ENCODE results near the gene USP43.

USP43 gene

GRCh38 chr17:9707948-9708347 lies 62.6 kb downstream of the USP43 start:
- H3K27me3 Mint-ChIP-seq: peaks cover 3% of the 10 kb centered on the region
- H3K27ac Mint-ChIP-seq: no peak overlapping the region
- no peaks in the 10 kb centered on the region for H3K9me3 Mint-ChIP-seq
- DNase-seq: no peak
- H3K4me3 Mint-ChIP-seq: no peak overlapping the region
- H3K4me1 Mint-ChIP-seq (ENCODE audit: low read depth): no peaks in the 10 kb centered on the region
- no peaks in the 10 kb centered on the region for H3K36me3 Mint-ChIP-seq (ENCODE audit: low read depth)

GRCh38 chr17:9714801-9715200 lies 69.5 kb downstream of the USP43 start:
- Mint-ChIP-seq H3K4me1 (ENCODE audit: low read depth) (no peaks in the 10 kb centered on the region), H3K4me3 (no peak overlapping the region), H3K9me3 (no peaks in the 10 kb centered on the region), H3K27ac (no peak overlapping the region), H3K36me3 (ENCODE audit: low read depth) (no peaks in the 10 kb centered on the region), H3K27me3 (peaks cover 3% of the 10 kb centered on the region)
- DNase-seq: no peak

- H3K27ac Mint-ChIP-seq: no peak overlapping the region
- DNase-seq: no peak
- H3K36me3 Mint-ChIP-seq (ENCODE audit: low read depth): no peaks in the 10 kb centered on the region
- no peak overlapping the region for H3K4me3 Mint-ChIP-seq
- H3K4me1 Mint-ChIP-seq (ENCODE audit: low read depth): no peaks in the 10 kb centered on the region
- peaks cover 3% of the 10 kb centered on the region for H3K27me3 Mint-ChIP-seq
- H3K9me3 Mint-ChIP-seq: no peaks in the 10 kb centered on the region
These were observed 70.2 kb downstream of the USP43 start for GRCh38 chr17:9715503-9716016.

- Mint-ChIP-seq H3K4me3 (no peak overlapping the region), H3K27me3 (peaks cover 16% of the 10 kb centered on the region), H3K4me1 (ENCODE audit: low read depth) (no peaks in the 10 kb centered on the region), H3K36me3 (ENCODE audit: low read depth) (no peaks in the 10 kb centered on the region), H3K9me3 (no peaks in the 10 kb centered on the region), H3K27ac (no peak overlapping the region)
- DNase-seq: no peak
These were observed 80.3 kb downstream of the USP43 start for GRCh38 chr17:9725575-9725974.

GRCh38 chr17:9726291-9726690 lies 81.0 kb downstream of the USP43 start:
- Mint-ChIP-seq H3K27me3 (peaks cover 16% of the 10 kb centered on the region), H3K4me3 (no peak overlapping the region), H3K9me3 (no peaks in the 10 kb centered on the region), H3K4me1 (ENCODE audit: low read depth) (no peaks in the 10 kb centered on the region), H3K27ac (no peak overlapping the region), H3K36me3 (ENCODE audit: low read depth) (no peaks in the 10 kb centered on the region)
- no peak for DNase-seq

GRCh38 chr17:9728005-9728404 lies 82.7 kb downstream of the USP43 start:
- DNase-seq: no peak
- Mint-ChIP-seq H3K36me3 (ENCODE audit: low read depth) (no peaks in the 10 kb centered on the region), H3K9me3 (no peaks in the 10 kb centered on the region), H3K27ac (no peak overlapping the region), H3K4me1 (ENCODE audit: low read depth) (no peaks in the 10 kb centered on the region), H3K4me3 (no peak overlapping the region), H3K27me3 (peaks cover 16% of the 10 kb centered on the region)

GRCh38 chr17:9728564-9728963 lies 83.2 kb downstream of the USP43 start:
- peaks cover 16% of the 10 kb centered on the region for H3K27me3 Mint-ChIP-seq
- H3K9me3 Mint-ChIP-seq: no peaks in the 10 kb centered on the region
- no peaks in the 10 kb centered on the region for H3K4me1 Mint-ChIP-seq (ENCODE audit: low read depth)
- DNase-seq: no peak
- no peaks in the 10 kb centered on the region for H3K36me3 Mint-ChIP-seq (ENCODE audit: low read depth)
- no peak overlapping the region for H3K27ac Mint-ChIP-seq
- no peak overlapping the region for H3K4me3 Mint-ChIP-seq

GRCh38 chr17:9729034-9729650 lies 83.8 kb downstream of the USP43 start:
- Mint-ChIP-seq H3K4me3 (no peak overlapping the region), H3K4me1 (ENCODE audit: low read depth) (no peaks in the 10 kb centered on the region), H3K36me3 (ENCODE audit: low read depth) (no peaks in the 10 kb centered on the region), H3K9me3 (no peaks in the 10 kb centered on the region), H3K27me3 (peaks cover 13% of the 10 kb centered on the region), H3K27ac (no peak overlapping the region)
- DNase-seq: no peak

GRCh38 chr17:9729735-9730420 lies 84.6 kb downstream of the USP43 start:
- Mint-ChIP-seq H3K4me3 (no peak overlapping the region), H3K27ac (no peak overlapping the region), H3K9me3 (no peaks in the 10 kb centered on the region), H3K4me1 (ENCODE audit: low read depth) (no peaks in the 10 kb centered on the region), H3K27me3 (peaks cover 13% of the 10 kb centered on the region), H3K36me3 (ENCODE audit: low read depth) (no peaks in the 10 kb centered on the region)
- no peak for DNase-seq

- Mint-ChIP-seq H3K4me1 (ENCODE audit: low read depth) (no peaks in the 10 kb centered on the region), H3K4me3 (no peak overlapping the region), H3K27me3 (peaks cover 54% of the 10 kb centered on the region), H3K27ac (no peak overlapping the region), H3K9me3 (no peaks in the 10 kb centered on the region), H3K36me3 (ENCODE audit: low read depth) (no peaks in the 10 kb centered on the region)
- no peak for DNase-seq
These were observed 105.2 kb downstream of the USP43 start for GRCh38 chr17:9750524-9750923.

GRCh38 chr17:9755083-9755482 lies 109.8 kb downstream of the USP43 start:
- H3K36me3 Mint-ChIP-seq (ENCODE audit: low read depth): no peaks in the 10 kb centered on the region
- peaks cover 50% of the 10 kb centered on the region for H3K27me3 Mint-ChIP-seq
- no peaks in the 10 kb centered on the region for H3K9me3 Mint-ChIP-seq
- no peak overlapping the region for H3K27ac Mint-ChIP-seq
- no peak for DNase-seq
- H3K4me3 Mint-ChIP-seq: no peak overlapping the region
- H3K4me1 Mint-ChIP-seq (ENCODE audit: low read depth): no peaks in the 10 kb centered on the region

- H3K36me3 Mint-ChIP-seq (ENCODE audit: low read depth): no peaks in the 10 kb centered on the region
- no peak overlapping the region for H3K27ac Mint-ChIP-seq
- H3K4me1 Mint-ChIP-seq (ENCODE audit: low read depth): no peaks in the 10 kb centered on the region
- no peak overlapping the region for H3K4me3 Mint-ChIP-seq
- H3K27me3 Mint-ChIP-seq: peaks cover 24% of the 10 kb centered on the region
- no peak for DNase-seq
- H3K9me3 Mint-ChIP-seq: no peaks in the 10 kb centered on the region
These were observed 114.9 kb downstream of the USP43 start for GRCh38 chr17:9760266-9760665.

GRCh38 chr17:9763643-9764042 lies 118.3 kb downstream of the USP43 start:
- Mint-ChIP-seq H3K4me3 (no peak overlapping the region), H3K27ac (no peak overlapping the region), H3K27me3 (peaks cover 24% of the 10 kb centered on the region), H3K36me3 (ENCODE audit: low read depth) (no peaks in the 10 kb centered on the region), H3K4me1 (ENCODE audit: low read depth) (no peaks in the 10 kb centered on the region), H3K9me3 (no peaks in the 10 kb centered on the region)
- DNase-seq: no peak

GRCh38 chr17:9765322-9765721 lies 120.0 kb downstream of the USP43 start:
- Mint-ChIP-seq H3K9me3 (no peaks in the 10 kb centered on the region), H3K4me3 (no peak overlapping the region), H3K36me3 (ENCODE audit: low read depth) (no peaks in the 10 kb centered on the region), H3K4me1 (ENCODE audit: low read depth) (no peaks in the 10 kb centered on the region), H3K27ac (no peak overlapping the region), H3K27me3 (peaks cover 18% of the 10 kb centered on the region)
- DNase-seq: no peak

- no peaks in the 10 kb centered on the region for H3K9me3 Mint-ChIP-seq
- H3K4me3 Mint-ChIP-seq: no peak overlapping the region
- H3K36me3 Mint-ChIP-seq (ENCODE audit: low read depth): no peaks in the 10 kb centered on the region
- H3K4me1 Mint-ChIP-seq (ENCODE audit: low read depth): no peaks in the 10 kb centered on the region
- peaks cover 13% of the 10 kb centered on the region for H3K27me3 Mint-ChIP-seq
- H3K27ac Mint-ChIP-seq: no peak overlapping the region
- DNase-seq: no peak
These were observed 121.7 kb downstream of the USP43 start for GRCh38 chr17:9766970-9767369.
